C4-2B (cell line): ENCODE data around the gene KLHL42.

Experiments
- H3K27ac ChIP-seq: fragments of 450-650 bp; 2 replicates; pipeline ENCODE4 v1.5.1; 2017
- ZFX ChIP-seq: fragments of 450-650 bp; IDR thresholded peaks from 2 replicates; pipeline ENCODE4 v1.6.1; 2017
- TF ChIP-seq, protein P1 (sequence below): fragments of 450-650 bp; conservative IDR thresholded peaks from 2 replicates; pipeline ENCODE4 v1.5.1; 2017; ENCODE audit warnings: mild to moderate bottlenecking

KLHL42 gene

GRCh38 chr12:27747111-27747820 lies 32.8 kb upstream of the KLHL42 start:
- TF ChIP-seq ZFX: no peak
- TF ChIP-seq, protein P1, sequence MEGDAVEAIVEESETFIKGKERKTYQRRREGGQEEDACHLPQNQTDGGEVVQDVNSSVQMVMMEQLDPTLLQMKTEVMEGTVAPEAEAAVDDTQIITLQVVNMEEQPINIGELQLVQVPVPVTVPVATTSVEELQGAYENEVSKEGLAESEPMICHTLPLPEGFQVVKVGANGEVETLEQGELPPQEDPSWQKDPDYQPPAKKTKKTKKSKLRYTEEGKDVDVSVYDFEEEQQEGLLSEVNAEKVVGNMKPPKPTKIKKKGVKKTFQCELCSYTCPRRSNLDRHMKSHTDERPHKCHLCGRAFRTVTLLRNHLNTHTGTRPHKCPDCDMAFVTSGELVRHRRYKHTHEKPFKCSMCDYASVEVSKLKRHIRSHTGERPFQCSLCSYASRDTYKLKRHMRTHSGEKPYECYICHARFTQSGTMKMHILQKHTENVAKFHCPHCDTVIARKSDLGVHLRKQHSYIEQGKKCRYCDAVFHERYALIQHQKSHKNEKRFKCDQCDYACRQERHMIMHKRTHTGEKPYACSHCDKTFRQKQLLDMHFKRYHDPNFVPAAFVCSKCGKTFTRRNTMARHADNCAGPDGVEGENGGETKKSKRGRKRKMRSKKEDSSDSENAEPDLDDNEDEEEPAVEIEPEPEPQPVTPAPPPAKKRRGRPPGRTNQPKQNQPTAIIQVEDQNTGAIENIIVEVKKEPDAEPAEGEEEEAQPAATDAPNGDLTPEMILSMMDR: no peak
- H3K27ac ChIP-seq: no peak overlapping the region

GRCh38 chr12:27751386-27752047 lies 28.5 kb upstream of the KLHL42 start:
- peak overlapping the region; percentile 78 for H3K27ac ChIP-seq
- no peak for TF ChIP-seq ZFX
- TF ChIP-seq, protein P1: no peak

DNA sequence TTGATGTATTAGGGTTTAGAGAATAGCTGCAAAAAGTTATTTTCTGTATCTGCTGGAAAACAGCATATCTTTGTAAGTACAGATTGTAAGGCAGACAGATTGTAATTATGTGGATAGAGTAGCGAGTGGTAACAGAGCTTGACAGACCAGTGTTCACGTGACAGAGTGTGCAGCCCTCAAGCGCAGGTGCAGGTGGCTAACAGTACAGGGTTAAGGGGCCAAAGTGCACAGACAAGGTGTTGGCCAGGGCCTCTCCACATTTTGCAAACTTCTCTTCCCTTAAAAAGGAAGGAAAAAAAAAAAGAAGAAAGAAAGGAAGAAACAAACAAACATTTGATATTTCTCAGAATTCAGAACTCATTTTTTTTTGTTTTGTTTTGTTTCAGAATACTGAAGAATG lies 25.2 kb upstream of the KLHL42 start:
- TF ChIP-seq ZFX: no peak
- TF ChIP-seq, protein P1: no peak
- H3K27ac ChIP-seq: no peak overlapping the region

DNA sequence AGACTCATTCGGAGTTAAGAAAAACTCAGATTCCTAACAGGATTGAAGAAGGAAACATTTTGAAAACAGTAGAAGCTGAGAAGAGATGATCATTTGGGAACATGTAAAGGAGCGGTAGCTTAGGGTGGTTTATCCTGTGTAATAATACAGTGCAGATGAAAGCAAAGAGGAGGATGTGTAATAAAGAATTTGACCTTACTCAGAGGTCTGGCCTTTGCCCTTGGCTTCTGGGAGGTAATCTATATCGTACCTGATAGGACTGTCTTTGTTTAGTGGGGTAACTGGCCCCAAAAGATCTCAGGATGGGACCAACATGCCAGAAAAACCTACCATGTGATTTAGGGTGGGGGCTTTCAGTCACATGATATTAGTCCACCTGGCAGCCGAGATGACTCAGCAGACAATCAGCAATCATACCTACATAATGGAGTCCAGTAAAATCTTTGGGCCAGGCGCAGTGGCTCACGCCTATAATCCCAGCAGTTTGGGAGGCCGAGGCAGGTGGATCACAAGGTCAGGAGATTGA lies 23.3 kb upstream of the KLHL42 start:
- no peak overlapping the region for H3K27ac ChIP-seq
- TF ChIP-seq, protein P1: no peak
- no peak for TF ChIP-seq ZFX

- no peak overlapping the region for H3K27ac ChIP-seq
- TF ChIP-seq, protein P1: no peak
- TF ChIP-seq ZFX: no peak
Measured at GRCh38 chr12:27762757-27763156, 17.3 kb upstream of the KLHL42 start.

DNA sequence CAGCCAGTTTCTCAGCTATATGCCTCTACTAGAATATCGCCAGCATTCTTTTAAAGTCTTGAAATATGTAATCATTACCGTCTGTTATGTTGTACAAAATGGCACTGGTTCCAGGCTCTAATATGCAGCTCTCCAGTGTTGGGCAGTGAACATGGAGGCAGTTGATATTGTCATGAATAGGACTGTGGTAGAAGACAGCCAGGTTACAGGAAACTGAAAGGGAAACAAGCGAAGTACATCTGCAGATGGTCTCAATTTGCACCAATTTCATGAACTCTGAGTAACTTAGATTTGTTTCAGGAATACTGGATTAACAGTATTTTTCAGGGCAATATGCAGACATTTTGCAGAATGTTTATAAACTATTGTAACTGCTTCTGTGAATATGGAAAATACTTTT lies 13.4 kb upstream of the KLHL42 start:
- no peak overlapping the region for H3K27ac ChIP-seq
- TF ChIP-seq, protein P1: no peak

GRCh38 chr12:27769142-27769673 lies 10.8 kb upstream of the KLHL42 start:
- no peak for TF ChIP-seq ZFX
- TF ChIP-seq, protein P1: no peak
- no peak overlapping the region for H3K27ac ChIP-seq
